Sigmoid colon (tissue), 7 donors: Measurements from ENCODE around the gene NHERF1. TPM values are rescaled to one million over a fixed set of nuclear protein-coding genes. Genes with fewer than 3 reads are reported as not detected.

Experiments
- DNase-seq: peaks from one replicate; pipeline ENCODE4 v3.0.0-alpha.2; 2019
- H3K27ac ChIP-seq, 4 donors: fragments of 200-600 bp; sonication (generic); one replicate each; pipeline ENCODE4 v1.5.1; 2016 to 2019; ENCODE audit warnings: mild to moderate bottlenecking in 1 of 4
- H3K27me3 ChIP-seq, 3 donors: fragments of 200-600 bp; sonication (generic); one replicate each; pipeline ENCODE4 v1.5.1; 2019; ENCODE audit warnings: mild to moderate bottlenecking in 1 of 3
- H3K36me3 ChIP-seq, 4 donors: fragments of 200-600 bp; sonication (generic); one replicate each; pipeline ENCODE4 v1.5.1; 2016 to 2019
- H3K4me1 ChIP-seq, 4 donors: fragments of 200-600 bp; sonication (generic); one replicate each; pipeline ENCODE4 v1.5.1; 2017 to 2019
- H3K4me3 ChIP-seq, 4 donors: fragments of 200-600 bp; sonication (generic); one replicate each; pipeline ENCODE4 v1.5.1; 2017 to 2019; ENCODE audit warnings: mild to moderate bottlenecking in 2 of 4, moderate library complexity in 1 of 4
- H3K9me3 ChIP-seq, 4 donors: fragments of 200-600 bp in 3 of 4; sonication (generic) in 3 of 4; one replicate each; pipeline versions ENCODE4 v1.5.1 to v1.6.1; 2013 to 2019
- CTCF ChIP-seq, 4 experiments: fragments of 450-650 bp in 3 of 4; fragments of 200-600 bp in 1 of 4; IDR thresholded peaks; one replicate each; pipeline ENCODE4 v1.5.1; 2016 to 2019; ENCODE audit warnings: antibody characterized with exemption in 4 of 4, mild to moderate bottlenecking in 3 of 4, moderate library complexity in 2 of 4
- EP300 ChIP-seq, 4 donors: sonication (generic); formaldehyde crosslinking; IDR thresholded peaks; one replicate each; pipeline ENCODE4 v1.6.1; 2017; ENCODE audit warnings: antibody characterized with exemption in 4 of 4
- POLR2A ChIP-seq, 2 donors: fragments of 450-650 bp; IDR thresholded peaks; one replicate each; pipeline ENCODE4 v1.6.1; 2016; ENCODE audit warnings: antibody characterized with exemption in 2 of 2, mild to moderate bottlenecking in 2 of 2, moderate library complexity in 2 of 2
- POLR2AphosphoS5 ChIP-seq, 4 donors: sonication (generic); formaldehyde crosslinking; IDR thresholded peaks; one replicate each; pipeline ENCODE4 v1.6.1; 2017; ENCODE audit warnings: antibody characterized with exemption in 4 of 4
- WGBS, 2 donors: extraction: QIAGEN DNeasy Blood & Tissue Kit; methylation state at CpG; one replicate each; pipeline ENCODE4 v1.1.7; 2013; 5-methylcytosine and 5-hydroxymethylcytosine counted together
- intact Hi-C: fragments of 100-400 bp; cut with DNase I; formaldehyde crosslinking; loops from one replicate; pipeline ENCODE4 v1.15.1; 2023
- polyA plus RNA-seq, 3 donors: library from polyadenylated mRNA; stranded (reverse); fragments of 200-250 nt; gene quantifications; one replicate each; pipeline ENCODE4 v1.2.3, GENCODE V29; 2013
- total RNA-seq, 4 donors: library from RNA; depleted of rRNA; stranded (reverse); fragments of >200 nt; gene quantifications; one replicate each; pipeline ENCODE4 v1.1.0, GENCODE V29; 2016
- donor health status: healthy with polysubstance abuse.
- donor health status: Bipolar disorder and iron deficiency.
- donor health status: healthy.

The NHERF1 gene
- total and polyA plus RNA-seq, 7 donors, result 6.6 to 420 (median 12.5) TPM

- TF ChIP-seq CTCF (IDR thresholded peaks at IDR 0.05) (no peak), POLR2A (IDR thresholded peaks at IDR 0.05) (no peak), POLR2AphosphoS5 (IDR thresholded peaks at IDR 0.05) (no peak), EP300 (IDR thresholded peaks at IDR 0.05) (no peak)
- WGBS, 2 donors, result 92 to 93% methylated on average over 9 of the region's 9 CpGs
- intact Hi-C loops, result no loop called here
- no peaks in the 10 kb centered on the region for H3K9me3 ChIP-seq
- H3K4me3 ChIP-seq, result no peak overlapping the region
- DNase-seq, result no peak
- no peaks in the 10 kb centered on the region for H3K36me3 ChIP-seq
- H3K4me1 ChIP-seq, result peaks cover 0 to 30% (median 18%) of the 10 kb centered on the region in 4 donors
- H3K27me3 ChIP-seq, result peaks cover 0 to 7% (median 0%) of the 10 kb centered on the region in 3 donors
- H3K27ac ChIP-seq, result no peak overlapping the region
Observed at GRCh38 chr17:74752415-74752814, 4.0 kb downstream of the NHERF1 start.

GRCh38 chr17:74752822-74753401 is 4.5 kb downstream of the NHERF1 start:
- DNase-seq, result no peak
- Histone ChIP-seq H3K9me3 (no peaks in the 10 kb centered on the region), H3K36me3 (no peaks in the 10 kb centered on the region), H3K27me3 (peaks cover 0 to 7% (median 0%) of the 10 kb centered on the region in 3 donors), H3K4me1 (peaks cover 0 to 31% (median 18%) of the 10 kb centered on the region in 4 donors), H3K4me3 (no peak overlapping the region), H3K27ac (no peak overlapping the region)
- TF ChIP-seq EP300 (IDR thresholded peaks at IDR 0.05) (no peak), POLR2A (IDR thresholded peaks at IDR 0.05) (no peak), POLR2AphosphoS5 (IDR thresholded peaks at IDR 0.05) (no peak), CTCF (IDR thresholded peaks at IDR 0.05) (no peak)
- 92 to 95% methylated on average over 7 of the region's 7 CpGs for WGBS, 2 donors
- intact Hi-C loops, result no loop called here

GRCh38 chr17:74754832-74755231 is 6.4 kb downstream of the NHERF1 start:
- Histone ChIP-seq H3K4me3 (no peak overlapping the region), H3K4me1 (peaks cover 0 to 26% (median 22%) of the 10 kb centered on the region in 4 donors), H3K27me3 (no peaks in the 10 kb centered on the region), H3K9me3 (no peaks in the 10 kb centered on the region), H3K27ac (no peak overlapping the region), H3K36me3 (no peaks in the 10 kb centered on the region)
- WGBS, 2 donors, result 93 to 97% methylated on average over 3 of the region's 3 CpGs
- intact Hi-C loops, result no loop called here
- TF ChIP-seq POLR2AphosphoS5 (IDR thresholded peaks at IDR 0.05), result no peak
- TF ChIP-seq POLR2A (IDR thresholded peaks at IDR 0.05), result no peak
- TF ChIP-seq CTCF (IDR thresholded peaks at IDR 0.05), result no peak
- no peak for TF ChIP-seq EP300 (IDR thresholded peaks at IDR 0.05)
- no peak for DNase-seq

- 90 to 93% methylated on average over 8 of the region's 8 CpGs for WGBS, 2 donors
- peaks cover 0 to 23% (median 19%) of the 10 kb centered on the region in 4 donors for H3K4me1 ChIP-seq
Observed at GRCh38 chr17:74755533-74755932, 7.1 kb downstream of the NHERF1 start.

More at GRCh38 chr17:74755533-74755932, 7.1 kb downstream of the NHERF1 start:
- no peaks in the 10 kb centered on the region for H3K9me3 ChIP-seq
- H3K27me3 ChIP-seq, result no peaks in the 10 kb centered on the region
- no peak overlapping the region for H3K27ac ChIP-seq
- no peak overlapping the region for H3K4me3 ChIP-seq
- no peaks in the 10 kb centered on the region for H3K36me3 ChIP-seq
- DNase-seq, result no peak
- intact Hi-C loops, result no loop called here
- TF ChIP-seq POLR2A (IDR thresholded peaks at IDR 0.05) (no peak), EP300 (IDR thresholded peaks at IDR 0.05) (no peak), CTCF (IDR thresholded peaks at IDR 0.05) (no peak), POLR2AphosphoS5 (IDR thresholded peaks at IDR 0.05) (no peak)
